ENCODE data around the gene DHX57.

Gene DHX57

GRCh38 chr2:38875576-38876367 is at the start of gene DHX57, which contains the start of gene MORN2:
TSS of gene DHX57 (minus strand) at chr2:38875934. CDS start at chr2:38868405, 7,529 bp downstream.
TSS of gene MORN2 (plus strand) at chr2:38875976.
- DNase-seq, result peak; percentile 93

GRCh38 chr2:38922902-38923301 is 47.2 kb upstream of the DHX57 start:
- DNase-seq, result no peak

GRCh38 chr2:38922389-38922788 is 46.7 kb upstream of the DHX57 start:
- DNase-seq, result no peak

- DNase-seq, result no peak
These were observed 36.9 kb upstream of the DHX57 start for GRCh38 chr2:38912619-38913018.

- DNase-seq, result no peak
These were observed 35.5 kb upstream of the DHX57 start for GRCh38 chr2:38911191-38911590.

- DNase-seq, result no peak
These were observed 34.1 kb upstream of the DHX57 start for GRCh38 chr2:38909872-38910271.

GRCh38 chr2:38907743-38908562 is 32.2 kb upstream of the DHX57 start:
- no peak for DNase-seq

GRCh38 chr2:38907242-38907641 is 31.5 kb upstream of the DHX57 start:
- DNase-seq, result no peak

- DNase-seq, result no peak
These were observed 29.5 kb upstream of the DHX57 start for GRCh38 chr2:38905251-38905650.

- no peak for DNase-seq
These were observed 25.0 kb upstream of the DHX57 start for GRCh38 chr2:38900726-38901125.

- DNase-seq, result no peak
These were observed 22.5 kb upstream of the DHX57 start for GRCh38 chr2:38898256-38898655.

GRCh38 chr2:38892819-38893218 is 17.1 kb upstream of the DHX57 start:
- no peak for DNase-seq

- no peak for DNase-seq
These were observed 13.8 kb upstream of the DHX57 start, which contains the start of gene ARHGEF33 for GRCh38 chr2:38889575-38889974. TSS of gene ARHGEF33 (plus strand) at chr2:38889875. CDS start at chr2:38919448, 29,573 bp downstream.

GRCh38 chr2:38889045-38889444 is 13.3 kb upstream of the DHX57 start:
- no peak for DNase-seq

GRCh38 chr2:38887902-38888554 is 12.3 kb upstream of the DHX57 start:
- no peak for DNase-seq

- DNase-seq, result peak; percentile 27
These were observed 11.6 kb upstream of the DHX57 start for GRCh38 chr2:38887347-38887746.

GRCh38 chr2:38886063-38886462 is 10.3 kb upstream of the DHX57 start:
- no peak for DNase-seq

- peak; percentile 5 for DNase-seq
These were observed 673 bp upstream of the DHX57 start for GRCh38 chr2:38876407-38876806.

GRCh38 chr2:38875227-38875575 is 533 bp downstream of the DHX57 start:
- DNase-seq, result no peak

GRCh38 chr2:38873763-38874162 is 2.0 kb downstream of the DHX57 start:
- no peak for DNase-seq

GRCh38 chr2:38871432-38871831 is 4.3 kb downstream of the DHX57 start:
- DNase-seq, result no peak

GRCh38 chr2:38866773-38867443 is 8.8 kb downstream of the DHX57 start:
- no peak for DNase-seq
